OCI-LY1 (cell line): ENCODE measurements around the gene ELMO1.

ENCODE experiments used
- H2AFZ ChIP-seq: fragments of 200-600 bp; sonication (generic), shearing (Covaris generic); 2 replicates; pipeline ENCODE4 v1.6.0; 2014; ENCODE audit warnings: antibody characterized with exemption, mild to moderate bottlenecking, low read length
- H3F3A ChIP-seq: fragments of 200-600 bp; sonication (generic), shearing (Covaris generic); 2 replicates; pipeline ENCODE4 v1.6.0; 2014; ENCODE audit warnings: mild to moderate bottlenecking, antibody characterized with exemption, low read length, moderate library complexity; ENCODE audit not compliant: insufficient read depth
- H3K27ac ChIP-seq: fragments of 200-600 bp; sonication (generic); 2 replicates; pipeline ENCODE4 v1.5.1; 2014; ENCODE audit warnings: low read length, mixed run types, mild to moderate bottlenecking, low read depth; ENCODE audit not compliant: poor library complexity, severe bottlenecking
- H3K27me3 ChIP-seq: fragments of 200-600 bp; sonication (generic); 2 replicates; pipeline ENCODE4 v1.6.0; 2014; ENCODE audit warnings: antibody characterized with exemption, mild to moderate bottlenecking, low read length, moderate library complexity; ENCODE audit not compliant: insufficient read depth
- H3K36me3 ChIP-seq: fragments of 200-600 bp; sonication (generic); 2 replicates; pipeline ENCODE4 v1.6.1; 2014; ENCODE audit warnings: mild to moderate bottlenecking, antibody characterized with exemption, low read length, moderate library complexity, mixed read lengths; ENCODE audit not compliant: insufficient read depth
- H3K4me1 ChIP-seq: fragments of 200-600 bp; sonication (generic); 2 replicates; pipeline ENCODE4 v1.5.1; 2014; ENCODE audit warnings: mild to moderate bottlenecking, low read length, moderate library complexity; ENCODE audit not compliant: insufficient read depth, severe bottlenecking
- H3K4me2 ChIP-seq: fragments of 200-600 bp; sonication (generic), shearing (Covaris generic); 2 replicates; pipeline ENCODE4 v1.6.1; 2014; ENCODE audit warnings: low read length
- H3K4me3 ChIP-seq: fragments of 200-600 bp; sonication (generic); 2 replicates; pipeline ENCODE4 v1.5.1; 2014; ENCODE audit warnings: low read length, low read depth, mild to moderate bottlenecking, mixed read lengths; ENCODE audit not compliant: poor library complexity, severe bottlenecking
- H3K79me2 ChIP-seq: fragments of 200-600 bp; shearing (Covaris generic); 2 replicates; pipeline ENCODE4 v1.6.1; 2016; ENCODE audit warnings: mixed run types, low read length, mixed read lengths; ENCODE audit not compliant: insufficient read depth
- H3K9ac ChIP-seq: fragments of 200-600 bp; sonication (generic), shearing (Covaris generic); 2 replicates; pipeline ENCODE4 v1.6.1; 2014; ENCODE audit warnings: mild to moderate bottlenecking, low read length, mixed read lengths
- H3K9me2 ChIP-seq: fragments of 200-600 bp; sonication (generic), shearing (Covaris generic); 2 replicates; pipeline ENCODE4 v1.6.1; 2014; ENCODE audit warnings: low read depth, mild to moderate bottlenecking, low read length, mixed read lengths
- H3K9me3 ChIP-seq: fragments of 200-600 bp; shearing (Covaris generic); 2 replicates; pipeline ENCODE4 v1.6.1; 2014; ENCODE audit warnings: low read length, mixed read lengths
- H4K20me1 ChIP-seq: fragments of 200-600 bp; sonication (generic), shearing (Covaris generic); 2 replicates; pipeline ENCODE4 v1.6.0; 2016; ENCODE audit warnings: mild to moderate bottlenecking, low read length; ENCODE audit not compliant: insufficient read depth
- EZH2 ChIP-seq: fragments of 200-600 bp; sonication (generic), shearing (Covaris generic); IDR thresholded peaks from 2 replicates; pipeline ENCODE4 v1.8.0; 2017; ENCODE audit warnings: borderline replicate concordance, mixed run types, mild to moderate bottlenecking, antibody characterized with exemption, low read length, moderate library complexity, mixed read lengths
- TF ChIP-seq, protein P1 (sequence below): fragments of 200-600 bp; sonication (generic), shearing (Covaris generic); IDR thresholded peaks from 2 replicates; pipeline ENCODE4 v1.5.1; 2017; ENCODE audit warnings: mild to moderate bottlenecking, antibody characterized with exemption, low read length, moderate library complexity, mixed read lengths

The ELMO1 gene

DNA sequence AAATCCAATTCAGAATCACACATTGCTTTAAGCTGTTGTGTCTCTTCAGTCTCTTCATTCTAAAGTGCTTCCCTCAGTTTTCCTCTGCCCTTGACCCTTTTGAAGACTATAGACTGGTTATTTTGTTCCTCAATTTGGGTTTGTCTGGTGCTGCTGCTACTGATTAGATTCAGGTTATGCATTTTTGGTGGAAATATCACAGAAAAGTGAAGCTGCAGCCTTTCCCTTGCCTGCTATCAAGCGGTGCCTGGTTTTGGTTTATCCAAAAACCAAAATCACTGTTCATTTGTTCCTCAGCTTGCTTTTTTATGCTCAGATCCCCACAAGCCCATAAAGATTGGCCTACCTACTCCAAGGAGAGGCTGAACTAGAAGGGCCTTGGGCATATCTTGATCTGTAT, 55.2 kb downstream of the ELMO1 start:
- no peaks in the 10 kb centered on the region for H3K36me3 ChIP-seq
- H3K4me2 ChIP-seq = no peak overlapping the region
- no peaks in the 10 kb centered on the region; the same call in 1 of the 2 replicates for H3K27me3 ChIP-seq
- H3K9me2 ChIP-seq = no peaks in the 10 kb centered on the region
- no peaks in the 10 kb centered on the region for H3K4me1 ChIP-seq
- H3K4me3 ChIP-seq = no peak overlapping the region
- H3K9ac ChIP-seq = no peak overlapping the region
- TF ChIP-seq, protein P1, sequence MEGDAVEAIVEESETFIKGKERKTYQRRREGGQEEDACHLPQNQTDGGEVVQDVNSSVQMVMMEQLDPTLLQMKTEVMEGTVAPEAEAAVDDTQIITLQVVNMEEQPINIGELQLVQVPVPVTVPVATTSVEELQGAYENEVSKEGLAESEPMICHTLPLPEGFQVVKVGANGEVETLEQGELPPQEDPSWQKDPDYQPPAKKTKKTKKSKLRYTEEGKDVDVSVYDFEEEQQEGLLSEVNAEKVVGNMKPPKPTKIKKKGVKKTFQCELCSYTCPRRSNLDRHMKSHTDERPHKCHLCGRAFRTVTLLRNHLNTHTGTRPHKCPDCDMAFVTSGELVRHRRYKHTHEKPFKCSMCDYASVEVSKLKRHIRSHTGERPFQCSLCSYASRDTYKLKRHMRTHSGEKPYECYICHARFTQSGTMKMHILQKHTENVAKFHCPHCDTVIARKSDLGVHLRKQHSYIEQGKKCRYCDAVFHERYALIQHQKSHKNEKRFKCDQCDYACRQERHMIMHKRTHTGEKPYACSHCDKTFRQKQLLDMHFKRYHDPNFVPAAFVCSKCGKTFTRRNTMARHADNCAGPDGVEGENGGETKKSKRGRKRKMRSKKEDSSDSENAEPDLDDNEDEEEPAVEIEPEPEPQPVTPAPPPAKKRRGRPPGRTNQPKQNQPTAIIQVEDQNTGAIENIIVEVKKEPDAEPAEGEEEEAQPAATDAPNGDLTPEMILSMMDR = no peak
- TF ChIP-seq EZH2 = no peak
- no peak overlapping the region for H3K27ac ChIP-seq
- no peaks in the 10 kb centered on the region for H3K79me2 ChIP-seq
- H3F3A ChIP-seq = no peaks in the 10 kb centered on the region
- no peak overlapping the region for H2AFZ ChIP-seq
- no peaks in the 10 kb centered on the region for H3K9me3 ChIP-seq
- H4K20me1 ChIP-seq = no peaks in the 10 kb centered on the region

DNA sequence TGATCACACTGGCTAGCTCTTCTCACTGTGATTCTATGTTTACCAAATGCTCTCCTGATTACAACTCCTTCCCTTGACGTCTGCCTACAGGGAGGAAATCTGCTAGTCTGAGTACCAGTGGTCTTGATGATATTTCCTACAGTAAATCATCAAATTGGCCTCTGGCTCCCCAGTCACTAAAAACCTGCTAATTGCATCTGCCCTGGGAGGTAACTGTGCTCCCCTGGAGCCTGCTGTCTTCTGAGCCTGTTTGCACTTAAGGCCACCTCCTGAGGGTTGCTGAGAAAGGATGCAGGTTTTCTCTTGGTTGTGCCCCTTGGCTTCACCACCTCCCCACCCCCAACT, 56.0 kb downstream of the ELMO1 start:
- TF ChIP-seq EZH2 = no peak
- TF ChIP-seq, protein P1 = no peak
- H3K79me2 ChIP-seq = no peaks in the 10 kb centered on the region

DNA sequence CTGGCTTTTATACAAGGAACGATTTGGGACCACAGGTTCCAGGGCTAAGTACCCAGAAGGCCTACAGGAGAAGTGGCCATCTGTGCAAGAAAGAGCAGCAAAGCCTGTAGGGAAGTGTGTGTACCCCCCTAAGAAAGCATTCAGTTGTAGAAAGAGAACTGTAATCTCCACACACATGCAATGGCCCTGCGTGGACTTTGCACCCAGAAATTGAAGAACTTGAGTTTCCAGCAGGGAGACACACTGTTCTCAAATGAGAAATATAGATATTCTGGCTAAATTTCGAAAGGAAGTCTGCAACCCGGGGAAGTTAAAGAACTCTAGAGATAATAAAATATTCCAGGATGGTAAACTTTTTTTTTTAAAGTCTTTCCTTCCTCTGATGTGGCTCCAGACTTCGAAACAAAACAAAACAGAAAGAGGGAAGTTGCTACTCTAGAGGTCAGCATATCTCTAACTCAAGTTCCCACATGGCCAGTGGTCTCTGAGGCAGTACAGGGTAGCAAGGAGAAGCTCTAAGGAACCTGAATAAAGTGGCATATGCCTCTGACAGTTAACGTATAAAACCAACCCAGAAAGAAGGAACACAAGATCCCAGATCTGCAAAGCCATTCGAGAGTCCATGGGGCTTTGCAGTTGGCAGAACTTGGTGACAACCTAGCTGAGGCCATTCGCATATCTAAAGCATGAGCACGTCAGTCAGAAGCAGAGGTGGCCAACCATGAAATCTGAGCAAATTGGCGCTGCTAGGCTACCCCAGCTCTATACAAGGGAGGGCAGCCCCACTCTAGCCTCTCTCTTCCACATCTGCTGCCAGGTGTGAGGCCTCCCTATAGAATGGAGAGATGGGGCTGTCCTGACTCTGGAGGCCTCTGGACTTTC, 56.6 kb downstream of the ELMO1 start:
- Histone ChIP-seq H3K4me3 (no peak overlapping the region), H3K27me3 (no peaks in the 10 kb centered on the region; the same call in 1 of the 2 replicates), H3K79me2 (no peaks in the 10 kb centered on the region), H3F3A (no peaks in the 10 kb centered on the region), H3K4me2 (no peak overlapping the region), H3K9me2 (no peaks in the 10 kb centered on the region), H4K20me1 (no peaks in the 10 kb centered on the region), H3K36me3 (no peaks in the 10 kb centered on the region), H2AFZ (no peak overlapping the region), H3K9me3 (no peaks in the 10 kb centered on the region), H3K4me1 (no peaks in the 10 kb centered on the region), H3K9ac (no peak overlapping the region), H3K27ac (no peak overlapping the region)
- TF ChIP-seq EZH2 = no peak
- TF ChIP-seq, protein P1 = no peak

More for the DNA sequence above, 56.0 kb downstream of the ELMO1 start:
- Histone ChIP-seq H3K4me3 (no peak overlapping the region), H3F3A (no peaks in the 10 kb centered on the region), H3K4me1 (no peaks in the 10 kb centered on the region), H3K9me2 (no peaks in the 10 kb centered on the region), H3K4me2 (no peak overlapping the region), H3K27ac (no peak overlapping the region), H4K20me1 (no peaks in the 10 kb centered on the region), H3K36me3 (no peaks in the 10 kb centered on the region), H3K9me3 (no peaks in the 10 kb centered on the region), H3K27me3 (no peaks in the 10 kb centered on the region; the same call in 1 of the 2 replicates), H2AFZ (no peak overlapping the region), H3K9ac (no peak overlapping the region)
